HT1080 (cell line): Measurements from ENCODE around the gene PPOX. TPM values are rescaled to one million over a fixed set of nuclear protein-coding genes. Genes with fewer than 3 reads are reported as not detected.

Experiments used
- DNase-seq: peaks from one replicate; pipeline ENCODE4 v3.0.0-alpha.2; 2015; ENCODE audit warnings: low read depth
- total RNA-seq: library from RNA; depleted of rRNA; stranded (reverse); fragments of >200 nt; shearing (Covaris generic); gene quantifications from 2 replicates; pipeline ENCODE4 v1.2.3, GENCODE V29; 2014

Gene PPOX
- total RNA-seq, 1 experiment from 2014 or later, result 9.0 TPM

DNA sequence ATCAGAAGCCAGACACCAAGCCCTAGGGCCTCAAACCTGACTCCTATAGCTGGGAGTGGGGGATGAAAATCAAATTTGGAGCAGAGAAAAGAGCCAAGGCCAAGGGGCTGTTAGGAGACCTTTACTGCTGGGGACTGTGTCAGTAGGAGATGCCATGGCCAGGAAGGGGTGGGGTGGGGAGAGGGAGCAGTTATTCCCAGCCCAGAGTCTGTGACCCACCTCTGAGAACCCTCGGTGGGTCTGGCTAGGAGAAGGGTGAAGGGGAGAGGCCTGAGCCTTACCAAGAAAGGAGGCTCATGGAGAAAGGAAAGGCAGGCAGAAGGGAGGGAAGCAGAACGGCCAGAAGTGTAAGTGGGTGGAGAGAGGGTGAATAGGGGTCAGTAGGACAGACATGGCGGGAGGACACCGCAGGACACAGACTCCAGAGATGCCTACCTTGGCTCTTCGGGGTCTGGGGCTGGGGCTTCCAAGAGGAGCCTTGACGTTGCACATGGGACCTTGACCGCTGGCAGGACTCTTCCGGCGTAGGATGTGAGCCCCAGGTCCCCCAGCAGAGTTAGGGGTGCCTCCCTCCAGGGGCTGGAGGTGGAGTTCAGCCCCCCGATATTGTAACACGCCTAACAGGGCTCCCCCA is 31.5 kb downstream of the PPOX start:
- DNase-seq, result no peak

DNA sequence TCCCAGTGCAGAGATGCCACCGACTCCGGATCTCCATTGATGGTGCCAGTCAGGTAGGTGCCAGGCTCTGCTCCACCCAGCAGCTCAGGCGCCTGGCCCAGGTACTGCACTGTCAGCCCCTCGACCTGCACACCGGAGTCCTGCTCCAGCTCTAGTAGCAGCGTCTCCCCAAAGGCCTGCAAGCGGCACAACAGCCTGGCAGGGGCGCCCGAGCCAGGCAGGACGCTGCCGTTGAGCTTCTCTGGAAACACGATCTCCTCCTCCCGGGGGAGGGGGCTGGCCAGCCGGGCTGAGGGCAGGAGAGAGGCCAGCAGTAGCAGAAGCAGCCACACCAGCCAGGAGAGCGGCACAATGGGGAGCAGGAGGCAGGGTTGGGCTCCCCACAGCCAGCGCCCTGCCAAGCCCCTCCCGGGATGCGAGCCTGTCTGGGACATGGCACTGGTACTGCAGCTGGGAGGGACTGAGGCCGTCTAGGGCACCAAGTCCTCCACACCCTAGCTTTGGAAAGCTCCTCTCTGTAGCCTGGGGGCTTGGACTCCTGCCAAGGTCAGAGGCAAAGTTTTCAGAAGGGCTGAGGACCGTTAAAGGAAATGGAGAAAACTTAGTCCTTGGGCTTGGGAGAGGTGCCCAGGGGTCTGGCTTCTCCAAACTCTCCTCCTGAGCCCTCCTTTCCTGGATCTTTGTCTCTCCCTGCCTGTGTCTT is 32.1 kb downstream of the PPOX start:
- no peak for DNase-seq

DNA sequence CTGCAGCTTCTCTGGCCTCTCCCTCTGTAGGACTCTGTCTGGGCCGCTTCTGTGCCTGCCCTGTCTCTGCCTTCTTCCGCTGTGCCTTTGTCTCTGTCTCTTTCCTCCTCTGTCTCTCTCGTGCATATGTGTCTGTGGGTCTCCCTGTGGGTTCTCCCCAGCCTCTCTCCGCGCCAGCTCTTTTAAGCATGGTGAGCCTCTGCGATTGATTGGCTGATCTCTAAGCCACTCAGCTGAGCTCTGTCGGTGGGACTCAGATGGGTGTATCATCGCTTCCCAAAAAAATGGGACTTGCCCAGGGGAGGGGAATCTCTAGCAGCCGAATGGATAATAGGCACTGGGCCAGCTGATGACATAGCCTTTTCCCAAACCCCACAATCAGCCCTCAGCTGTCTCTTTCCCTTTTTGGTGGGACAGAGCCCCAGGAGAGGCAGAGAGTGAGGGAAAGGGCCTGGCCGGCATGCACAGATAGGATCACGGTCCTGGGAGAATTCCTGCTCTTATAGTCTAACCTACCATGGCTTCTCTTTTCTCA is 32.7 kb downstream of the PPOX start, which contains the start of gene ADAMTS4:
Gene ADAMTS4, minus strand, starts transcription at position 158 of the 535 bp plus-strand sequence. CDS start 427 bp downstream, outside the sequence.
- DNase-seq, result no peak

DNA sequence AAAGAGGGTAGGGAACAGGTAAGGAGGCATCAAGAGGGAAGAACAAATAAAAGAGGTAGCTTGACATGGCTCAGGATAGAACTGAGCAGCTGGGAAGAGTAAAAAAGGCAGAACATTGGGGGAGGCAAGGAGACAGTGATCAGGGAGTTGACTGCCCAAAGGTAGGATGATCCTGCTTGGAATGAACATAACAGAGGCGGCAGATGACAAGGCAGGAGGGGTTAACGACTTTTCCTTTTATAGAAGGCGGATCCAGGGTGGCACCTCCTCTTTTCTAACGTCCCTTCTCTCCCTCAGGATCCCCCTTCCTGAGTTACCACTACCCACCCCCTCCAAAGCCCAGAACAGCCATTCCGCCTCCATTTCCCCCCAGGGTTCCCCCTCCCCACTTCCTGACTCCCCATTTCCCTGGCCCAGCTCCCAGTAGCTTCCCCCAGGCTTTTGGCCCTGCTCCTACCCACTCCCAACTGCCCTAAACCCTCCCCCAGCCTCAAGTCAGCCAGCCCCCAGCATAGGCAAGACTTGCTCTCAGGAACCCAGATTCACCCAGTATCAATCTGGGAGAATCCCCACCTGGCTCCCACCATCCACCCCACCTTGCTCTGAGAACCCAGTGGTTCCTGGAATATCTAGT is 33.4 kb downstream of the PPOX start:
- no peak for DNase-seq

DNA sequence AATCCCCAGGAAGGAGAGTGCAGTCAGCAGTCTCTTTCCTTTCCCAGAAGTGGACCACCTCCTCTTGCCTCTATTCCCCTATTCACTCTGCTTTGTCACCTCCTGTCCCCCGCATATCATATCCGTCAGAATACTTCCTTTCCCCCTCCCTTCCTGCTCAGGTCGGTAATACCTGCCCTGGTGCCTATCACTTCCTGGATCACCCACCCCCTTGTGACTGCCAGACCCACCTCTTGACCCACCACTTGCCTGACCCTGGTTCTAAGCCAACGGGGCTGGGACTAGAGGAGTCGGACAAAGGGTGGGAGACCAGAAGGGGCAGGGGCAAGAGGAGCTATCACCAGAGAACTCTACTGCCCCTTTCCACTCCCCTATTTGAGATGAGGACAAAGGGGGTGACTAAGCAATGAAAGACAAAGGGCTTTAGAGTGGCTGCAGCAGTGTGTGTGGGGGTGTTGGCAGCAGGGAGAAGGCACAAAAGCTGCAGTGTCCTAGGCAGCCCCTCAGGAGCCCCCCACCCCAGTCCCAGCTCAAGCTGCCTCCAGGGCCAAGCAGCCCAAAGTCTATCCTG is 34.3 kb downstream of the PPOX start:
- peak; percentile 34 for DNase-seq

DNA sequence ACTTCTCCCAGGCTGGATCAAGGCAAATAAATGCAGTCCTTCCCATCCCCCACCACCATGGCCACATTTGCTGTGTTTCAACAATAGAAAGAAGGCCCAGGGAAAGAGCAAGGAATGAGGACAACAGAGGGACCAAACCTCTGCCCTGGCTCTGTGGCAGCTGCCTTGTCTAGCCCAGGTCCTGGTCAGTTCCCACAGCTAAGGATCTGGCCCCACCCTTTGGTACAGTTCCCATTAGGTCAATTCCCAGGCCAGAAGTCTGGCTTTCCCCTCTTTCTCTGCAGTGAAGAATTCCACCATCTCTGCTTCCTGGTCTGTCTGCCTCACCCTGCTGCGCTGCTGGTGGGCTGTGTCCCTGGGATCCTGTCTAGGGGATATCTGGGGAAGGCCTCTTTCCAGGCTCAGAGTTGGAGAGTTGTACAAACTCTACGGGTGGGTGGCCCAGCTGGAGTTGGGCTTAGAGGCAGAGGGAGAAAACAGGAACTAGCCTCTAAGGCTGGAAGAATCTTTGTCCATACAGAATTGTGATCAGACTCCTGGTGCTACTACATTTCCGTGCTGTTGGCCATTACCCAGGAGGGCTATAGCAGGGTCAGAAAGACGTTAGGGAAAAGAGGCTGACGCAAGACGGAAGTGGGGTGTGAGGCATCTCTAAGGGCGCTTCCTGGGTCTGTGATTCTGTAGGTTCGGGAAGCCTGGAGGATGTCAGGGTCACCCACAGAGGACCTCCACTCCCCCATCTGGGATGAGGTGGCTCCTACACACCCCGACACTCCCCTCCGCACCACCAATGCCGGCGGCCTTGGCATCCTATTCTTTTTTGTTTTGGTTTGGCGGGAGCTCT is 35.0 kb downstream of the PPOX start:
- DNase-seq, result peak; percentile 84

DNA sequence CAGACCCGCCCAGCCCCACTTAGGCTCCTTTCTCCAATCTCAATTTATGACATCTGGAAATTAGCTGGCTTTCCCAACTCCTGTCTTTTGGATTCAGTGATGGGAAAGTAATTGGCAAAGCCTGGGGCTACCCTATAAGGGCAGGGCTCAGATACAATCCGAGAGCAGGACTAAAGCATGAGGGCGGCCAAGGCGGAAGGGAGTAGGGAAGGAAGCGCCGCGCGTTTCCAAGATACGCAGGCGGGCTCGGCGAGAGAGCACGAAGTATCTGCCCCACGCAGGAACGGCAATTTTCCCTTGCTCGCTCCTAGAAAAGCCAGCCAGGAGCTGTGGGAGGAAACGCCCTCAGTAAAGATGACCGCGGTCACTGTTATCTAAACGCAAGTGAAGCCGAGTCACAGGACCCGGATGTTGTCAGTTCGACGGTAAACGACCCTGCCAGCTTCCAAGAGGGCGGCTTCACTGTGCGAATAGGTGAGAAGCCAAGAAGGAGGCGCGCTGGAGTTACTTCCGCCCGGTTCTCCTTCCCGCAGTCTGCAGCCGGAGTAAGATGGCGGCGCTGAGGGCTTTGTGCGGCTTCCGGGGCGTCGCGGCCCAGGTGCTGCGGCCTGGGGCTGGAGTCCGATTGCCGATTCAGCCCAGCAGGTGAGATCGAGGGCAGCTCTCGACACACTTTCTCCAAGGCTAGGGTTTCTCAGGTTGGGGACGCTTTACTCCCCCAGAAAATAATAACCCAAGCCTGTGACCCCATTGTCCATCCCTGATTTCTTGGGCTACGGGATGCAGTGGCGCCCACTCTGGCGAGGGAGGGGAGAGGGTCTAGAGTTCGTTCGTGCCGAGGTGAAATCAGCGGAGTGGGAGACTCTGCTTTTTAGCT is 35.8 kb downstream of the PPOX start, which contains the start of gene NDUFS2:
Gene NDUFS2, plus strand, starts transcription at position 532 of the 877 bp plus-strand sequence. Its CDS starts 19 bp downstream, at position 551.
- DNase-seq, result peak; percentile 98

DNA sequence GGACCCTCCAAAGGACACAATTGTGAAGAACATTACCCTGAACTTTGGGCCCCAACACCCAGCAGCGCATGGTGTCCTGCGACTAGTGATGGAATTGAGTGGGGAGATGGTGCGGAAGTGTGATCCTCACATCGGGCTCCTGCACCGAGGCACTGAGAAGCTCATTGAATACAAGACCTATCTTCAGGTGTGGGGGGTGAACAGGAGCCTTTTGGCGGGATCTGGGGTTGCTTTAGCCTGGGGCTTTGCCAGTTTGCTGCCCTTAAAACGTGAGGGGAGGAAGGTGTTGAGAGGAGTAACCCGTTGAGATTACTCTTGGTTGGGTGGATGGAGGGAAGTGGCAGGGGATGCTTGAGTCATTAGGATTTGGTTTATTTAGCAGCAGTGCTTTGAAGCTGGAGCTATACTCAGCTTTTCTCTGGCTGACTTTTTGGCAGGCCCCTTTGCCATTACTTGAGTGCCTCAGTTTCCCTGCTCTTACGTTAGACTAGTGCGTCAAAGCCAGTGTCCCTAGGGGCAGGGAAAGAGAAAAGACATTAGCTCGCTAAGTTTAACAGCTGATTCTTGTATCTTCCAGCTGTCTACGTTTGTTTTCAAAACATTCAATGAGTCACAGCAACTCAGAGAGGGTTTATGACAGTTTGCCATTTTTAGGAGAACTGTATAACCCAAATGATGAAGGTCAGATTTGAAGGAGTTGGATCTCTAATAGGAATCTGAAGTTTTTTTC is 40.4 kb downstream of the PPOX start:
- DNase-seq, result no peak

DNA sequence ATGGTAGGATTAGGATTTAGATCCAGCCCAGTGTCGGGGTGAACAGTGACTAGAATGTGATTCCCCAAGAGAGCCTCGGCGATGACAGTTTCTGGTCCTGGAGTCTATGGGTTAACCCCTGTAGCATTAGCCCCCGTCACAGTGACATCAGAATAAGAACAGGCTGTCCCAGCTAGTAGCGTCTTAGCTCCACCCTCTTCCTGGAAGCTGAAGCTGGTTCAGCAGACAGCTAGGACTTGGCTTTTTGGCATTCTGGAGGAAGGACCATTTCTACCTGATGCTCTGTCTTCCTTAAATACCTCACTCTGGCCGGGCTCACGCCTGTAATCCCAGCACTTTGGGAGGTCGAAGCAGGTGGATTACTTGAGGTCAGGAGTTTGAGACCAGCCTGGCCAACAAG is 40.9 kb downstream of the PPOX start:
- no peak for DNase-seq

DNA sequence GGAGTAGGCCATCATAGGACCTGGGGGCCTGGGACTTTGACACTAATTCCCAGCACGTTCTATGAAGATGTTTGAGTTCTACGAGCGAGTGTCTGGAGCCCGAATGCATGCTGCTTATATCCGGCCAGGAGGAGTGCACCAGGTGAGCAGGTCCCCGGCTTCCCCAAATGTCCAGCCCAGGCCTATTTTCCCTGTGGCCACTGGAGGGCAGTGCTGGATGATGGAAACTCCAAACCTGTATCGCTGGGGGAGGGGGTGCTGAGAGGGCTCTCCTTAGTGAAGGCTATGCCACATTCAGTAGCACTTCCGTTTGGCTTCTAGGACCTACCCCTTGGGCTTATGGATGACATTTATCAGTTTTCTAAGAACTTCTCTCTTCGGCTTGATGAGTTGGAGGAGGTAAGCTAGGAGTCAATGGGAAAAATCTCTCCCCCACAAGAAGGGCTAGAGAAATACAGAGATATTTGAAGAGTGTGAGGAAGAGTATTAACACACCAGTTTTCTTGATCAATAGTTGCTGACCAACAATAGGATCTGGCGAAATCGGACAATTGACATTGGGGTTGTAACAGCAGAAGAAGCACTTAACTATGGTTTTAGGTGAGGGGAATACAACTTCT is 43.7 kb downstream of the PPOX start:
- DNase-seq, result peak; percentile 70

DNA sequence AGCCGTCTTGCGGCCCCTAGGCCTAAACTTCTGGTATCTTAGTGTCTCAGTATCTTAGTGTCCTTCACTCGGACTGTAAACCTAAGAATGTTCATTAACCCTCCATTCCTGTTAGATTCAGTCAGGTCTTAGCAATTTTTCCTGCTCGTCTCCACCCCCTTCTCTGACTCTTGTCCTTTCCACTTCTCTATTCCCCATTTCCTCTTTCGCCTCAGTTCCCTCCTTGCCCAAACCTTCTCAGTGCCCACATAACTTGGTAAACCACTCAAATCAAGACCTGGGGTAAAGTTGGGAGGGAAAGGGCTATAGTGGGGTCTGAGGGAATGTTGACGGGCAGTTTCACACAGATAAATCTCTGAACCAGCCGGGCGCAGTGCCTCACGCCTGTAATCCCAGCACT is 48.1 kb downstream of the PPOX start:
- no peak for DNase-seq

DNA sequence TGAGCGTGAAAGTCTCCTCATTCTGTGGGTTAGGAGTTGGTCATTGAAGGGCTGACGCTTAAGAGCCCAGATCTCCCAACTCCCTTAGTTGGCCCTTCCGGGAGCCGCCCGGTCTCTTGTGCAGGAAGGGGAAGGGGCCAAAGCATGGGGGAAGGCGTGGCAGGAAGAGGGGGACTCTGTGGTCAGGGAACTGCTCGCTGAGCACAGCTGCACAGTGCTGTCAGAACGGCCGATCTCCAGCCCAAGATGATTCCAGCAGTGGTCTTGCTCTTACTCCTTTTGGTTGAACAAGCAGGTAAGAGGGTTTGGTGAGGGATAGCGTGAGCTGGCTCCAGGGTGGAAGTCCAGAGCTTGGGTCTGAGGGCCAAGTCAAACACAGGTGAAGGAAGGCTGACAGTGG is 48.9 kb downstream of the PPOX start, which contains the start of gene FCER1G:
Gene FCER1G, plus strand, starts transcription at position 220 of the 400 bp plus-strand sequence. Its CDS starts 27 bp downstream, at position 247.
- DNase-seq, result no peak

DNA sequence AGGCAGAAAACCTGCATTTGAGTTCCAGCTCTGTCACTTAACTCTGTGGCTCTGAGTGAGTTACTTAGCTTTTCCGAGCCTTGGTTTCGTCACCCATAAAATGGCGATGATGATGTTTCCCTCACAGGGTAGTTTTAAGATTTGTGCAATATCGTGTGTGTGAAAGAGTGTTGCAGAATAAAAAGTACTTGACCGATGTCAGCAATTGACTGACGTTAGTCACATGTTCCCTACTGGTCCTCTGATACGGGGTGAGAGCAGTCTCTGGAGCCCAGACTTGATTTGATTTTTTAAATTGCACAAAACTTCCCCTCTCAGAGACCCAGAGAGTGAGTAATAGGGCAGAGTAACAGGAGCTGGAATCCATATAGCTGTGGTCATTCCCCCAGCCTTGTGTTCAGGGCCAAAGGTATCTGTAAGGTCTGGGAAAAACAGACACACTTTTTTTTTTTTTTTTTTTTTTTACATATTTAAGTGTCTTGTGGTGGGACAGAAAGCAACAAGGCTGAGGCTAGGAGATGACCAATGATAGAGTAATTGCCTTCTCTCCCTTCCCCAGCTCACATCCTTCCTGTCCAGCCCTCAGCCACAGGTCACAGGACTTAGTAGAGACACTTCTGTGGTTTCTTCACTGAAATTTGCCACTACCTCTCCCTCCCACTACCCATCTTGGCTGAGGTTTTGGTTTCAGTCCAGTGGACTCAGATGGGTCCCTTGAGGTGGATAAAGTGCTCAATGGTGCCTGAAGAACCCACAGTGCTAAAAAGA is 50.9 kb downstream of the PPOX start:
- DNase-seq, result peak; percentile 89

DNA sequence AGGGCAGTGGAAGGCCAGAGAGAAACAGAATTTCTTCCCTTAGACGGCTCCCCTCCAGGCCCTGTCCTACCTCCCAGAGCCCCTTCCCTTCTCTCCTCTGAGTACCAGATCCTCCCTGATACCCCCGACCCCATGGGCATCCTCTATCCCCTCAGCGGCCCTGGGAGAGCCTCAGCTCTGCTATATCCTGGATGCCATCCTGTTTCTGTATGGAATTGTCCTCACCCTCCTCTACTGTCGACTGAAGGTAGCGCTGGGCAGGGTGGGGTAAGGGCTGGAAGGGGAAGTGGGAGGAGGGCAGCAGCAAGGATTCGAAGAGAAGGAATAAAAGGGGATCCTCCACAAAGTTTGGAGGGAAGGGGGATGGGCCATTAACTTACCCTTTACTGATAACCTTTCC is 51.6 kb downstream of the PPOX start:
- no peak for DNase-seq

DNA sequence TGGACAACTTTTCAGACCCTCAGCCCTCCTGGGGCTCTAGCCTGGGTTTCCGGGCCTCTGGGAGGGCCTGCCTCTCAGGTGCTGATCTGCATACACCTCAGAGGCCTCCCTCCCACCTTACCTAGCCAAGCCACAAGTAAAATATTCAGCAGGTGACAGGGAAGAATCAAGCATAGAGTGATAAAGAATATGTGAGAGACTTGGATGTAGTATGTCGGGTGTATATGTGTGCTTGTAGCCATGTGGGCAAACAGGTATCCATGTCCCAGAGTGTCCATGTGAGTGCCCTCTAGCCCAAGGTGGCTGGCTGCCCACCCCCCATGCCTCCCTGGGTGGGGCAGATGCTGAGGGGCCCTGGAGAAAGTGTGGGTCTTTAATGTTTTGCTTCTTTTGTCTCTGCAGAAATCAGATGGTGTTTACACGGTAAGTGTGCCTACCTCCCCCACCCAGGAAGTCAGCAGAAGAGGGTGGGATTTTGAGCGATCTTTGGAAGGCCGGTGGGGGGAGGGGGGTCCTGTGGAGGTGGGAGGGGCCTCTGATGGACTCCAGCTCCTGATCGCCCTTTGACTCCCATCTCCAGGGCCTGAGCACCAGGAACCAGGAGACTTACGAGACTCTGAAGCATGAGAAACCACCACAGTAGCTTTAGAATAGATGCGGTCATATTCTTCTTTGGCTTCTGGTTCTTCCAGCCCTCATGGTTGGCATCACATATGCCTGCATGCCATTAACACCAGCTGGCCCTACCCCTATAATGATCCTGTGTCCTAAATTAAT is 52.3 kb downstream of the PPOX start:
- DNase-seq, result no peak

DNA sequence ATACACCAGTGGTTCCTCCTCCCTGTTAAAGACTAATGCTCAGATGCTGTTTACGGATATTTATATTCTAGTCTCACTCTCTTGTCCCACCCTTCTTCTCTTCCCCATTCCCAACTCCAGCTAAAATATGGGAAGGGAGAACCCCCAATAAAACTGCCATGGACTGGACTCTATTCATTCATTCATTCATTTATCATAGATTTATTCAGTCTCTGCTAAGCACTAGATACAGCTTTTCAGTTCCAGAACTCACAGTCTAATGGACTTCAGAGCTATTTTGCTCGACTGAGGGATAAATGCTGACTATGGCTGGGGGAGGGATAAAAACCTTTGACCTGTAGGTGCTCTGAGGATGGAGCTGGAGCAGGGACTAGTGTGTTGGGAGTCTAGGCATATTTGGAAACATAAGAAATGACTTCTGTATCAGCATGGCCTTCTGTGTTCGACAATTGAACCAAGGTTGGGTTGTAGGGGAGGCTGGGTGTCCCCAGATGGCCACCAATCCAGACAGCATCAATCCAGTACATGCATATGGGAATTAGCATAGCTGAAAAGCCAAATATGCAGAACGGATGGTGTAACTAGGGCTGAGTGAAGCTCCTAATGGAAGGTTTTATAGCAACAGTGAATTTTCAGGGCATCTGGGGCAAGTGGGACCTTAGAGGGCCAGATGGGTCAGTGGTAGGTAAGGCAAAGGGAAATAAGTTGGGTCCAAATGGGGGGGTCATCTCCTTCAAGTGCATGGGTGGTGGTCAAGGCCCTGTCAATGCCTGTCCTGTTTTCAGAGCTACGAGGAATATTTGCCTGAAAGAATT is 53.1 kb downstream of the PPOX start:
- no peak for DNase-seq
